B cell (primary cell): ENCODE measurements around the gene PAGE5.

ENCODE experiments used
- CTCF ChIP-seq: fragments of 200-600 bp; IDR thresholded peaks from one replicate; pipeline ENCODE4 v1.8.0; 2022; ENCODE audit warnings: antibody characterized with exemption, mild to moderate bottlenecking
- EZH2 ChIP-seq: IDR thresholded peaks from 2 replicates; pipeline ENCODE4 v1.6.1; 2012; ENCODE audit warnings: borderline replicate concordance, low read depth, mild to moderate bottlenecking, moderate library complexity, low read length; ENCODE audit not compliant: insufficient read depth, poor library complexity, severe bottlenecking

DNA sequence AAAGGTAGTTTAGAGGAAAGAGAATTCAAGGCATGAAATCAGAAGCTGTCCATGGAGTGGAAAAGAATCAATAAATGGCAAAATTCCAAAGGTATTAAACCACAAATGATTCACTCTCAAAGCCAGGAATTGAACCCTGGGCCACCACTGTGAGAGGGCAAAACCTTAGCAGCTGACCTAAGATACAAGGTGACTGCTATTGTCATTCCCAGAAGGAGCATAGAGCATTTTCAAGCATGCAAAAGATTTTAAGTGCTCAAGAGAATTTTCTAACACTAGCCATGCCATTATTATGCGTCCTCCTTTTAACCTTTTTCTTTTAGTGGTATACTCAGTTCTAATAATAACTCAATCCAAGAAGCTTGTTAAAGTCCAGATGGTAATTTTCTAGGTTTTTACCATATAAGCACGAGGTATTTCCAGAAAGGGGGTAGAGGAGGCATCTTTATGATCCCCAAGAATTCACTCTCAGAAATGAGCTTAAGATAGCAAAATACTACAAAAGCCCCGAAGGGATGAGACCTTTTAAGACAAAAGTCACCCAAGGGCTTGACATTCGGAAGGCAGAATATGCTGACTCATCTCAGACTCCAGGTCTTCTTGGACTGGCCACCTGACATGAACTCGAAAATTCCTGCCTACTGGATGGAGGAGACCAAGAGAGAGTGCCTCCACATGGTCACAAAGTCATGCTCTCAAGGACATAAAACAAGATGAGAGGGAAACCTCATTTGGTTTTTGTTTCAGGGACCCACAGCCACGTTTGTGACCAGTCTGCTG, 13.8 kb upstream of the PAGE5 start:
- TF ChIP-seq CTCF: no peak
- TF ChIP-seq EZH2: no peak
